Nucleus accumbens (tissue), 56 donors: Measurements from ENCODE around the gene PNO1.
"Not testable (repeated sequence)": the region's sequence is repeated elsewhere in the genome, so short reads cannot be mapped to it uniquely, and the experiment has no call there.

Source experiments
- DNase-seq, 56 donors: peaks; one replicate each; lab custom pipeline; 2025; lab: John Stamatoyannopoulos, UW

PNO1 gene

DNA sequence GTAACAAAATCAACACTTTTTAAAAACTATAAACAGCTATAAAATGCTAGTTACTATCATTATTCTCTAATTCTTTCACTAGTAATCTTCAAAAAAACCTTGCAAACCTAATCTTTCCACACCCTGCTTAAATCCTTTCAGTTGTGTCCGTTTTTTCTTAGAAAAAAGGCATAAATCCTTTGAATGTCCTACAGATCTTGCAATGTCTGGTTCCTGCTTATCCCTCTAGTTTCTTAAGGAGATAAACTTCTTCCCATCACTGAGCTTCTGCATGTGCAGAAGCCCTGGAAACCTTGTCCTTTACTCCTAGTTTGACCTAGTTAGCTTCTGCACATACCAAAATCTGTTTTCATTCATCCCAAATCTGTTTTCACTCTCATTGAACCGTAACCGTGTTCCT, 1.3 kb upstream of the PNO1 start:
- DNase-seq: no peak

GRCh38 chr2:68157002-68157401, 686 bp upstream of the PNO1 start:
- DNase-seq: peak in 7 of 56 donors; percentile 37 to 86 (median 49)

DNA sequence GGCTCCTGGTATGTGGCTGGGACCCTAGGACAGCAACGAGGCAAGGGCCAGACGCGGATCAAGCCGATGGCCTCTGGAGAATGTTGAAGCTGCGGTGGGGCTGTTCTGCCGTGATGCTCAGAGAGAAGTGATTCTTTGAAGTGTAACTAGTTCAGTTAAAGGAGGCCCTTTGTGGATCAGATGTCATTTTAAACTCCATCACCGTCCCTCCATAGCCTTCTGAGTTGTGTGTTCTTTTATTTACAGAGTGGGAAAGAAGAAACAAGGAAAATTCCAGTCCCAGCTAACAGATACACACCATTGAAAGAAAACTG, 403 bp downstream of the PNO1 start:
- no peak for DNase-seq

DNA sequence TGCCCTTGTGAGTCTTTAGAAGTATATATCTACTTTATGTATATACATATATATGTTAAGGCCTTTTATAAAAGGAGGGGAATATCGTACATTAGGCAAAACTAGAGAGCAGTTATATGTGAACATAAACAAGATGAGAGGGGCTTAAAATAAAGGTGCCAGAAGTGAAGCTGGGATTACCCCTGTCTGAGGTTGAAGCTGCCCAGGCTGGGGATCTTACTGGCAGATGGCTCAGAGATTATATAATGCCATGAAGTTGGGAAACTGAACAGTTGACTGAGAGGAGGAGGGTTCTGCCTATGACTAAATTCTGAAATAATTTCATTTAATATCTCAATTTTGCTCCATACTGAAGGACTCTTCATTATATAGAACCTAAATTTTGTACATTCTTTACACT, 6.0 kb downstream of the PNO1 start:
- DNase-seq: no peak

DNA sequence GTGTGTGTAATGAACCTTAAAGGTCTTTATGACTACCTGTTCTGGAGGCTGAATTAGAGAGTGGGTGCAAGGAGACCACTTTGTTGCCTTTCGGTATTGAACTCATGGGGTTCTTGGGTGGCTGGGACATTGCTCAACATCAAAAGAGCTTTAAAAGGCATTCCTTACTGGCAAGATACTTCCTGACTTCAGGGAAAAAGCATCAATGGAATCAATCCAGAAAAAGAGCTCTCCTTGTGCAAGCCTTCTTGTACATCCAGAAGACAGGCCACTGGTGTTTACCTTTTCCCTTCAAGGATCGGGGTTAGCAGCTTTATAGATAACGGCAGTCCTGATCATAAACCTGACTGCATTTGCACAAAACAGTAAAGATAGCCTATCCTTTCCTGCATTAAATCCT, 9.5 kb downstream of the PNO1 start:
- DNase-seq: no peak

- DNase-seq: no peak
Observed at GRCh38 chr2:68169308-68169707, 11.6 kb downstream of the PNO1 start.

- no peak for DNase-seq
Observed at GRCh38 chr2:68171146-68171545, 13.5 kb downstream of the PNO1 start.

- no peak for DNase-seq
Observed at GRCh38 chr2:68171684-68172083, 14.0 kb downstream of the PNO1 start.

GRCh38 chr2:68172521-68172920, 14.8 kb downstream of the PNO1 start:
- DNase-seq: no peak

DNA sequence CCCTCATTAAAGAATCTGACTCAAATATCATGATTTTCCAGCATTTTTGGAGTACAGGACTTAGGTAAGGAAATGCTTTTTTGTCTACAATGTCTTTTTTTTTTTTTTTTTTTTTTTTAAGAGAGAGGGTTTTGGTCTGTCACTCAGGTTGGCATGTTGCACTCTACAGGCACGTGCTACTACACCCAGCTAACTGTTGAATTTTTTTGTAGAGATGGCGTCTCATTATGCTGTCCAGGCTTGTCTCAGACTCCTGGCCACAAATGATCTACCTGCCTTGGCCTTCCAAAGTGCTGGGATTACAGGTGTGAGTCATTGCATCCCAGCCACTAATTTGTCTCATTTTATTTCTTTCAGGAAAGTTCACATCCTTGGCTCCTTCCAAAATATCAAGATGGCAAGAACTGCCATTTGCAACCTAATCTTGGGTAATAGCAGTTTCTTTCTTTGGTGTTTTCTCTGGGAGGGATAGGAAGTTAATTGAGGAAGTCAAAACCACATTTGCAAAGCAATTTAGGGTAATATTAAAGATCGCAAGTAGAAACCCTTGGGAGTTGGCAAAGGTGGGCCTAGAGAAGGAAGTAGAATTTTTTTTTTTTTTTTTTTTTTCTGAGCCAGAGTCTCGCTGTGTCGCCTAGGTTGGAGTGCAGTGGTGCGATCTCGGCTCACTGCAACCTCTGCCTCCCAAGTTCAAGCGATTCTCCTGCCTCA, 15.5 kb downstream of the PNO1 start:
- no peak for DNase-seq

DNA sequence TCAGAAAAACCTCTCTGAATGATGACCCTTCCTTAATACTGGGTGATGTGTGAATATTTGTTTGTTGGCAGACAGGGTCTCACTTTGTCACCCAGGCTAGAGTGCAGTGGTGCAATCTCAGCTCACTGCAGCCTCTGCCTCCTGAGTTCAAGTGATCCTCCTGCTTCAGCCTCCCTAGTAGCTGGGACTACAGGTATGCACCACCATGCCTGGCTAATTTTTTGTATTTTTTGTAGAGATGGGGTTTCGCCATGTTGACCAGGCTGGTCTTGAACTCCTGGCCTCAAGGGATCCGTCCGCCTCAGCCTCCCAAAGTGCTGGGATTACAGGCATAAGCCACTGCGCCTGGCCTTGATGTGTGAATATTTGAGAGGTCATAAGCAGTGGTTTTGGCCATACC, 17.5 kb downstream of the PNO1 start:
- DNase-seq: not testable (repeated sequence)

GRCh38 chr2:68176657-68177056, 19.0 kb downstream of the PNO1 start:
- no peak for DNase-seq

DNA sequence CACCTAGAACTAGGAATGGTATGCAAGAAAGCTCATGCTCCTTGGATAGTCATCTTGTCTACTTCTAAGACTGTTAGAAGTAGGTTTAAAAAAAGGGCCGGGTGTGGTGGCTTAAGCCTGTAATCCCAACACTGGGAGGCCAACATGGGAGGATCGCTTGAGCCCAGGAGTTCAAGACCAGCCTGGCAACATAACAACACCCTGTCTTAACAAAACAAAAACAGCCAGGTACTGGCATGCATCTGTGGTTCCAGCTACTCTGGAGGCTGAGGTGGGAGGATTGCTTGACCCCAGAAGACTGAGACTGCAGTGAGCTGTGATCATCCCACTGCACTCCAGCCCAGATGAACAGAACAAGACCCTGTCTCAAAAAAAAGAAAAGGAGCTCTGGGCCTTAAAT, 19.9 kb downstream of the PNO1 start:
- DNase-seq: no peak

DNA sequence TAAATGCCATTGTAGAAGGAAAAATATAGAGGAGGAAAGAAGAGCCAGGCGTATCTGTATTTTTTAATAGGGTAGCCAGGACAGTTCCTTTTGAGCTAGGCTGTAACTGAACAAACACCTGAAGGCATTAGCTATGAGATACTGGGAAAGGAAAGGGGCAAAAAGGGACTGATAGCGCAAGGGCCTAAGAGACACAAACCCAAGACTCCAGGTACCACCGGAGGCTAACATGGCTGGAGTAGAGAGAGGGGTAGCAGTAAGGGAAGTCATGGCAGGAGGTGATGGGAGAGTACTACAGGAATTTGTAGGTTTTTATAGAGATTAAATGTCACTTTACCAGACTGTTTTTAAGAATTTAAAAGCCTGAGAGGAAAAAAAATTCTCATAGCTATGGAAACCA, 20.7 kb downstream of the PNO1 start:
- no peak for DNase-seq

DNA sequence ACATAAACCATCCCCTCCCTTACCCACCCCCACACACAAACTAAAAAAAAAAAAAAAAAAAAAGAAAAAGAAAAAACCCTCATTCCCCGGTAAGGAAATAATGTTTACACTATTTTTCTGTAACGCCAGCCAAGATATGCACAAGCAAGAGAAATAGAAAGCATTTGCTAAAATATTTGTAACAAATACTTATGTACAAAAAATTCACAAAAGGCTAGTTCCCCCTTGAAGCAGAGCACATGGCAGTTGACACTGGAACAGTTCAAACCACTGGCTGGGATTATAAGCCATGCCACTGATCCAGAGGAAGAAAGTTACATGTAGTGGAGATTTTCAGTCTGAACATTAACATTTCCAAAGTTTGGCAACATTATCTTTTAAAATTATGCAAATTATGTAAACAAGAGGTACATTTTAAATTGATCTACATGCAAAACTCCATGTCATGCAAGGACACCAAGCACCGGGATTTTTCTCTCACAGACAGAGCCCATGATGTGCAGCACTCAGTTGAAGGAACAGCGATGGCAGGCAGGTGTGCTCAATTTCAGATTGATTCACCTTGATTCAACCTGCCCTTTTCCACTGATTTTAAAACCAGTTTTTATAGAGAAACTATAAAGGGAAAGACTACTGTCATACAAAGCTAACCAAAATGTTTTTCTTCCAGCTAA, 21.4 kb downstream of the PNO1 start:
- DNase-seq: no peak

DNA sequence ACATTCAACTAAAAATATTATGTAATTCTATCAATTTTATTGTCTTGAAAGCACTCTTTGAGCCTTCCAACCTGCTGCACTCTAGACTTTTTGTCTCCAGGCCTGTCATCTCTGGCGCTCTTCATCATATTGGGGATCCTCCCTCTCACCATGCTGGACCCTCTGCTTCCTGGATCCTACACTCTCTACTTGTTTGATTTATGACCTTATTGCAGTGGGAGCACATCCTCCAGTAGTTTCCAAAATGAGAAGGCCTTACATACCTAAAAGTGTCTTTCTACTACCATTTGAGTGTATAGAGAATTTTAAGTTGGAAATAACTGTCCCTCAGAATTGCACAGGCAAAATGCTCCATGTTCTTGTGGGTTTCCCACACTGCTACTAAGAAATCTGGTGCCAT, 25.2 kb downstream of the PNO1 start:
- no peak for DNase-seq

- no peak for DNase-seq
Observed at GRCh38 chr2:68185541-68186164, 28.0 kb downstream of the PNO1 start.

GRCh38 chr2:68187329-68187728, 29.6 kb downstream of the PNO1 start:
- DNase-seq: no peak

DNA sequence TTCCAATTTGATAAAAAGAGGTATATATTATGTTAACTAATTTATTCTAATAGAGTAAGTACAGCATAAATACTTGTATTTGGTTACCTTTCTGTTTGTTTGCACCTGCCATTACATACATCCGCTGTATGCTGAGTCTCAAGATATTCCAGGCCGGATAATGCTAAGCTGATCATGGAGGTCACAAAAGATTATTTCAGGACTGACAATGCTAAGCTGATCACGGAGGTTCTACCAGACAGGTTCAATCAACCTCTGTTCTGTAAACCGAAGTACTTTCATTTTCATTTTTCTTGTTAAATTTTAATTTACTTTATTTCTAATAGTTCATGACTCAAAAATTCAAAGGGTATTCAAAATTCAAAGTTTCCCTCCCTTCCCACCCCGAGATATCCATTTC, 31.1 kb downstream of the PNO1 start:
- DNase-seq: no peak

- DNase-seq: no peak
Observed at GRCh38 chr2:68189991-68190784, 32.5 kb downstream of the PNO1 start.

DNA sequence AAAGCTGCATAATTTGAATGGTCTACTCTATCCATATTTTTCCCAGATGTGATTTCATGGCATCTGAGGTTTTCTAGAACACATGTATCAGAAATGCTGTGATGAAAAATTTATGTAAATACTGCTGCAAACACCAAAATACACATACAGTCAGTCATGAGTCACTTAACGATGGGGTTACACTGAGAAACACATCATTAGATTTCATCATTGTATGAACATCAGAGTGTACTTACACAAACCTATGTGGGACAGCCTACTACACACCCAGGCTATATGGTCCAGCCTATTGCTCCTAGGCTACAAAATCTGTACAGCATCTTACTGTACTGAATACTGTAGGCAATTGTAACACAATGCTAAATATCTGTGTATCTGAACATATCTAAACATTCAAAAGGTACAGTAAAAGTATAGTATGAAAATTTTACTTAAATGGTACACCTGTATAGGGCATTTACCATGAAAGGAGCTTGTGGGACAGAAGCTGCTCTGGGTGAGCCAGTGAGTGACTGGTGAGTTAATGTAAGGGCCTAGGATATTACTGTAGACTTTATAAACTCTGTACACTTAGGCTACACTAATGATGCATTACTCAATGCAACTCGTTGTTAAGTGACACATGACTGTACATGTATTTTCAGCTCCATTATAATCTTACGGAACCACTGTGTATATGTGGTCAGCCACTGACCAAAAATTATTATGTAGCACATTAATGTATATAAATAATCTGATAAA, 33.5 kb downstream of the PNO1 start:
- DNase-seq: no peak
